HL-60 (cell line): Measurements from ENCODE around the gene BAHCC1.

ENCODE experiments used
- DNase-seq, 2 experiments: peaks; one replicate each; pipeline ENCODE4 v3.0.0-alpha.2; 2010 to 2020; ENCODE audit warnings: low read depth in 1 of 2, low spot score in 1 of 2
- H3K27ac ChIP-seq: fragments of 250-450 bp; sonication (Bioruptor Pico); replicated peaks from 2 replicates; pipeline ENCODE4 v1.5.1; 2020; ENCODE audit warnings: mild to moderate bottlenecking, moderate library complexity
- H3K27me3 ChIP-seq: fragments of 250-450 bp; sonication (Bioruptor Pico); 2 replicates; pipeline ENCODE4 v1.5.1; 2021; ENCODE audit warnings: mild to moderate bottlenecking, moderate library complexity; ENCODE audit not compliant: insufficient read depth, poor library complexity, severe bottlenecking
- H3K4me3 ChIP-seq: replicated peaks from 2 replicates; pipeline ENCODE4 v1.5.1; 2011; ENCODE audit warnings: mild to moderate bottlenecking, control low read depth, low read length; ENCODE audit not compliant: insufficient read depth
- GABPA ChIP-seq: IDR thresholded peaks from 2 replicates; pipeline ENCODE4 v1.6.1; 2012; ENCODE audit warnings: low read depth
- POLR2AphosphoS5 ChIP-seq: IDR thresholded peaks from 2 replicates; pipeline ENCODE4 v1.6.1; 2012; ENCODE audit warnings: low read depth
- SPI1 ChIP-seq: IDR thresholded peaks from 2 replicates; pipeline ENCODE4 v1.6.1; 2012; ENCODE audit warnings: low read depth, mild to moderate bottlenecking, borderline replicate concordance
- TF ChIP-seq, protein P1 (sequence below): IDR thresholded peaks from 2 replicates; pipeline ENCODE4 v1.6.1; 2012; ENCODE audit warnings: low read depth; ENCODE audit not compliant: insufficient replicate concordance
- TF ChIP-seq, protein P2 (sequence below): IDR thresholded peaks from one replicate; pipeline ENCODE4 v1.5.1; 2011; ENCODE audit warnings: low read length, control low read depth, inconsistent platforms; ENCODE audit not compliant: insufficient read depth

Gene BAHCC1

DNA sequence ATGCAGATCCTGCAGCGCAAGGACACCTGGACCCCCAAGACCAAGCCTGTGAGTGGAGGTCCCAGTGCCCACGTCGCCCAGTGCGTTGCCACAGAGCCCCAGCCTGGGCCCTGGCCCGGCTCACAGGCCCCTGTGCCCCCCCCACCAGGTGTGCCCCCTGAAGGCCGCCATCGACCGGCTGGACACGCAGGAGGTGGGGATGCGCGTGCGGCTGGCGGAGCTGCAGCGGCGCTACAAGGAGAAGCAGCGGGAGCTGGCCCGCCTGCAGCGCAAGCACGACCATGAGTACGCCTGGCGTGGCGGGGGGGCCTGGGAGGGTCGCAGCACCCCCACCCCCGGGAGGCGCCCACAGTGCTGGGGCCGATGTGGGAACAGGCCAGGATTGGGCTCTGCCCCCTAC lies 56.6 kb downstream of the BAHCC1 start:
- DNase-seq: no peak
- Histone ChIP-seq H3K27ac (no peak overlapping the region), H3K27me3 (no peaks in the 10 kb centered on the region), H3K4me3 (no peak overlapping the region)
- TF ChIP-seq, protein P1, sequence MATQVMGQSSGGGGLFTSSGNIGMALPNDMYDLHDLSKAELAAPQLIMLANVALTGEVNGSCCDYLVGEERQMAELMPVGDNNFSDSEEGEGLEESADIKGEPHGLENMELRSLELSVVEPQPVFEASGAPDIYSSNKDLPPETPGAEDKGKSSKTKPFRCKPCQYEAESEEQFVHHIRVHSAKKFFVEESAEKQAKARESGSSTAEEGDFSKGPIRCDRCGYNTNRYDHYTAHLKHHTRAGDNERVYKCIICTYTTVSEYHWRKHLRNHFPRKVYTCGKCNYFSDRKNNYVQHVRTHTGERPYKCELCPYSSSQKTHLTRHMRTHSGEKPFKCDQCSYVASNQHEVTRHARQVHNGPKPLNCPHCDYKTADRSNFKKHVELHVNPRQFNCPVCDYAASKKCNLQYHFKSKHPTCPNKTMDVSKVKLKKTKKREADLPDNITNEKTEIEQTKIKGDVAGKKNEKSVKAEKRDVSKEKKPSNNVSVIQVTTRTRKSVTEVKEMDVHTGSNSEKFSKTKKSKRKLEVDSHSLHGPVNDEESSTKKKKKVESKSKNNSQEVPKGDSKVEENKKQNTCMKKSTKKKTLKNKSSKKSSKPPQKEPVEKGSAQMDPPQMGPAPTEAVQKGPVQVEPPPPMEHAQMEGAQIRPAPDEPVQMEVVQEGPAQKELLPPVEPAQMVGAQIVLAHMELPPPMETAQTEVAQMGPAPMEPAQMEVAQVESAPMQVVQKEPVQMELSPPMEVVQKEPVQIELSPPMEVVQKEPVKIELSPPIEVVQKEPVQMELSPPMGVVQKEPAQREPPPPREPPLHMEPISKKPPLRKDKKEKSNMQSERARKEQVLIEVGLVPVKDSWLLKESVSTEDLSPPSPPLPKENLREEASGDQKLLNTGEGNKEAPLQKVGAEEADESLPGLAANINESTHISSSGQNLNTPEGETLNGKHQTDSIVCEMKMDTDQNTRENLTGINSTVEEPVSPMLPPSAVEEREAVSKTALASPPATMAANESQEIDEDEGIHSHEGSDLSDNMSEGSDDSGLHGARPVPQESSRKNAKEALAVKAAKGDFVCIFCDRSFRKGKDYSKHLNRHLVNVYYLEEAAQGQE: no peak
- TF ChIP-seq SPI1 (no peak), POLR2AphosphoS5 (no peak), GABPA (no peak)
- TF ChIP-seq, protein P2, sequence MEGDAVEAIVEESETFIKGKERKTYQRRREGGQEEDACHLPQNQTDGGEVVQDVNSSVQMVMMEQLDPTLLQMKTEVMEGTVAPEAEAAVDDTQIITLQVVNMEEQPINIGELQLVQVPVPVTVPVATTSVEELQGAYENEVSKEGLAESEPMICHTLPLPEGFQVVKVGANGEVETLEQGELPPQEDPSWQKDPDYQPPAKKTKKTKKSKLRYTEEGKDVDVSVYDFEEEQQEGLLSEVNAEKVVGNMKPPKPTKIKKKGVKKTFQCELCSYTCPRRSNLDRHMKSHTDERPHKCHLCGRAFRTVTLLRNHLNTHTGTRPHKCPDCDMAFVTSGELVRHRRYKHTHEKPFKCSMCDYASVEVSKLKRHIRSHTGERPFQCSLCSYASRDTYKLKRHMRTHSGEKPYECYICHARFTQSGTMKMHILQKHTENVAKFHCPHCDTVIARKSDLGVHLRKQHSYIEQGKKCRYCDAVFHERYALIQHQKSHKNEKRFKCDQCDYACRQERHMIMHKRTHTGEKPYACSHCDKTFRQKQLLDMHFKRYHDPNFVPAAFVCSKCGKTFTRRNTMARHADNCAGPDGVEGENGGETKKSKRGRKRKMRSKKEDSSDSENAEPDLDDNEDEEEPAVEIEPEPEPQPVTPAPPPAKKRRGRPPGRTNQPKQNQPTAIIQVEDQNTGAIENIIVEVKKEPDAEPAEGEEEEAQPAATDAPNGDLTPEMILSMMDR: no peak

DNA sequence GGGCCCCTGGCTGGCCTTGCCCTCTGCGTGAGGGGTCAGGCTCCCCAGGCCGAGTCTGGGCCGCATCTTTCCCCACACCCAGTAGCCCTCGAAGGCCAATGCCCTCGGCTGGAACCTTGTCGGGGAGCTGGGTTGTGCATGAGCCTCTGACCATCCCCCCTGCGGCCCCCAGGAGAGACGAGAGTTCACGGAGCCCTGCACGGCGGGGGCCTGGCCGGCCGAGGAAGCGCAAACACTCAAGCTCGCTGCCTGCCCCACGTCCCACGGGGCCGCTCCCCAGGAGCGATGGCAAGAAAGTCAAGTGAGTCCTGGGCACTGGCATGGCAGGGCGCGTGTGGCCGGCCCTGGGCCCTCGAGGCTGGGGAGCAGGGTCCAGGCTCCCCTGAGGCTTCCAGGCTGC lies 57.3 kb downstream of the BAHCC1 start:
- H3K27ac ChIP-seq: peak overlapping the region; percentile 90
- no peak for DNase-seq
- H3K4me3 ChIP-seq: no peak overlapping the region
- TF ChIP-seq GABPA (no peak), SPI1 (no peak), POLR2AphosphoS5 (no peak; the same call in 1 of the 2 replicates)
- TF ChIP-seq, protein P1: no peak
- TF ChIP-seq, protein P2: no peak
- H3K27me3 ChIP-seq: no peaks in the 10 kb centered on the region

DNA sequence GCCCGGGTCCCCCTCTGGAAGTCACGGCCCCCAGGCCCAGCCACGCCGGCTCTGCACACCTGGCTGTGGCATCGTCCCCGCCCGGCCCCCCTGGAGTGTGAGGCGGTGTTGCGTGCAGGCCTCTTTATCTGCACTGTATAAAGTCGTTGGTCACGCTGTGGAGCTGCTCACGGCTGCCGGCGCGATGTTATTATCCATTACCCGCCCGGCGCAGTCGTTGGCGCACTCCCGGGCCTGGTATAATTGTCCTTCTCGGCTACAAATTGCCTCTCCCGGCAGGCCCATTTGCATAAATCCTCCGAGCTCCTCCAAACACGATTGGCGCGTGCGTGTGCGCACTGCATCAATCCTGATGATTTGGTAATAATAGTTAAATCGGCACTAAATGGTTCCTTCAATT lies 57.8 kb downstream of the BAHCC1 start:
- Histone ChIP-seq H3K27ac (peak overlapping the region; percentile 90), H3K27me3 (no peaks in the 10 kb centered on the region), H3K4me3 (no peak overlapping the region)
- TF ChIP-seq SPI1 (no peak), POLR2AphosphoS5 (no peak), GABPA (no peak)
- TF ChIP-seq, protein P1: no peak
- TF ChIP-seq, protein P2: no peak
- DNase-seq: no peak
